HUES6 (cell line): ENCODE data around the gene RNH1.

Source experiments
- H3K27ac ChIP-seq: 2 replicates; pipeline ENCODE4 v1.7.0; 2013; ENCODE audit warnings: low read depth, mild to moderate bottlenecking, low read length, inconsistent platforms
- H3K27me3 ChIP-seq: 2 replicates; pipeline ENCODE4 v1.6.1; 2013; ENCODE audit warnings: low read length; ENCODE audit not compliant: control insufficient read depth, insufficient read depth
- H3K36me3 ChIP-seq: 2 replicates; pipeline ENCODE4 v1.6.1; 2013; ENCODE audit warnings: low read length; ENCODE audit not compliant: control insufficient read depth, insufficient read depth
- H3K4me1 ChIP-seq: 2 replicates; pipeline ENCODE4 v1.6.1; 2013; ENCODE audit warnings: low read length; ENCODE audit not compliant: control insufficient read depth, insufficient read depth
- H3K4me3 ChIP-seq: 2 replicates; pipeline ENCODE4 v1.5.1; 2013; ENCODE audit warnings: low read depth, low read length
- H3K9ac ChIP-seq: one replicate; pipeline ENCODE4 v1.6.1; 2013; ENCODE audit warnings: mild to moderate bottlenecking, low read length
- H3K9me3 ChIP-seq: 2 replicates; pipeline ENCODE4 v1.6.1; 2013; ENCODE audit warnings: low read depth, low read length; ENCODE audit not compliant: control insufficient read depth, insufficient read depth

The RNH1 gene

DNA sequence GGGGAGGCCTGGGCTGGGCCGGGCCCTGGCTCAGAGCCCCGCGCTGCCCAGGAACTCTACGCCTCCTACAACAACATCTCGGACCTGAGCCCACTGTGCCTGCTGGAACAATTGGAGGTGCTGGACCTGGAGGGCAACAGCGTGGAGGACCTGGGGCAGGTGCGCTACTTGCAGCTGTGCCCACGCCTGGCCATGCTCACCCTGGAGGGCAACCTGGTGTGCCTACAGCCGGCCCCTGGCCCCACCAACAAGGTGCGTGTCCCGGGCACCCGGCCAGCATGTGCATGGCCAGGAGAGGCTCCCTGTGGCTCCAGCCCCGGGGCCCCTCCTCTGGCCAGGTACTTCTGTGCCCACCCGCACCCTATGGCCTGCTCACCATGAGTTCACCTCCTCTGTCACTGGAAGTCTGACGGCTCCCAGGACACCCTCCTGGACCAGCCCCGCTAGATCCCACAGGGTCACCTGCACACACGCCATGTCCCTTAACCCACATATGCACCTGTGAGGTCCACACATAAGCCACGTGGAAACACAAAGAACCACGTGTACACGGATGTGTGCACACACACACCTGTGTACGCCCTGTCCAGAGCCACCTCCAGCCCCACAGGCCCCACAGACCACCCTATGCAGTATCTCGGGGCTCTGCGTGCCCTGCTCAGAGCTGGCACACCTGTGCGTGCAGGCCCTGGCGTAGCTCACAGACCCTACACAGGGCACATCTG is 43.1 kb upstream of the RNH1 start:
- Histone ChIP-seq H3K4me3 (no peak overlapping the region), H3K9ac (no peak overlapping the region), H3K36me3 (no peaks in the 10 kb centered on the region), H3K4me1 (no peaks in the 10 kb centered on the region; the same call in 1 of the 2 replicates), H3K9me3 (no peaks in the 10 kb centered on the region), H3K27me3 (peaks cover 1% of the 10 kb centered on the region; the same call in 1 of the 2 replicates), H3K27ac (no peak overlapping the region)

- Histone ChIP-seq H3K36me3 (no peaks in the 10 kb centered on the region), H3K27ac (no peak overlapping the region), H3K9ac (peak overlapping the region; percentile 12), H3K9me3 (no peaks in the 10 kb centered on the region), H3K4me1 (no peaks in the 10 kb centered on the region), H3K27me3 (no peaks in the 10 kb centered on the region; the same call in 1 of the 2 replicates), H3K4me3 (no peak overlapping the region)
Observed at GRCh38 chr11:548700-549603, 41.9 kb upstream of the RNH1 start.

DNA sequence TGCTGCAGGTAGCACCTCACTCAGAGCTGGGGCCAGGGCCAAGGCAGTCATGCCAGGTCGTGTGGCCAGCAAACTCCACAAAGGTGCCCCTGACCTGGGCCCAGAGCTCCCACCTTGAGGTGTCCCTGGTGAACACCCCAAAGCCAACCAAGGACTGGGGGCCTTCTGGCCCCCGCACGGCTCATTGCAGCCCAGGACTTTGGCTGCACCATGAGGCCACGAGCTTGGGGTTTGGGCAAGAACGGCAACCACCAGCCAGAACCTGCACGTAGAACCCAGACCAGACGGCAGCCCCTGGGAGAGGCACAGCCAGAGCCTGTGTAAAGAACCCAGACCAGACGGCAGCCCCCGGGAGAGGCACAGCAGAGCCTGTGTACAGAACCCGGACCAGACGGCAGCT is 38.1 kb upstream of the RNH1 start:
- no peaks in the 10 kb centered on the region for H3K36me3 ChIP-seq
- H3K27ac ChIP-seq, result no peak overlapping the region
- no peaks in the 10 kb centered on the region for H3K4me1 ChIP-seq
- no peak overlapping the region for H3K9ac ChIP-seq
- no peak overlapping the region for H3K4me3 ChIP-seq
- H3K9me3 ChIP-seq, result no peaks in the 10 kb centered on the region
- H3K27me3 ChIP-seq, result no peaks in the 10 kb centered on the region

- no peak overlapping the region for H3K27ac ChIP-seq
- no peak overlapping the region for H3K9ac ChIP-seq
- H3K36me3 ChIP-seq, result no peaks in the 10 kb centered on the region
- H3K4me3 ChIP-seq, result no peak overlapping the region
- H3K27me3 ChIP-seq, result no peaks in the 10 kb centered on the region
- H3K9me3 ChIP-seq, result no peaks in the 10 kb centered on the region
- H3K4me1 ChIP-seq, result no peaks in the 10 kb centered on the region
Observed at GRCh38 chr11:544817-545166, 37.8 kb upstream of the RNH1 start.

DNA sequence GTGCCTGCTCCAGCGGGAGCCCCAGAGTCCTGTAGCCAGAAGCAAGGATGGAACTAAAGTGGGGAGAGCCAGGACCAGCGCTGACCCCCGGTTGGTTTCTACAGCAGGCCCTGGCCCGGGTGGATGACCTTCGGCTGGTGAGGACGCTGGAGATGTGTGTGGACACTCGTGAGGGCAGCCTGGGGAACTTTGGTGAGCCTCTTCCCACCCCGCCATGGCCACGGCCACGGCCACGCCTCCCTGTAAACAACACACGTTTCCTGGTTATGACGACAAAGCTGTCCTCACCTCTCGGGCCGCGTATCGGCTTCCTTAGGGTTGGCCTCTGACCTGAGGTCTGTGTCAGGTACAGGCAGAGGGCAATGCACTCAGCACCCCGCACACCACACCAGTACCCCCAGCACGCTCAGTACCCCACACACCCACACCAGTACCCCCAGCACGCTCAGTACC is 34.4 kb upstream of the RNH1 start:
- H3K4me3 ChIP-seq, result no peak overlapping the region
- no peak overlapping the region for H3K9ac ChIP-seq
- peaks cover 6% of the 10 kb centered on the region for H3K4me1 ChIP-seq
- H3K27me3 ChIP-seq, result peaks cover 12% of the 10 kb centered on the region
- H3K27ac ChIP-seq, result no peak overlapping the region
- no peaks in the 10 kb centered on the region for H3K36me3 ChIP-seq
- no peaks in the 10 kb centered on the region for H3K9me3 ChIP-seq

GRCh38 chr11:540583-541432 is 33.8 kb upstream of the RNH1 start:
- Histone ChIP-seq H3K9me3 (no peaks in the 10 kb centered on the region), H3K27ac (no peak overlapping the region), H3K36me3 (no peaks in the 10 kb centered on the region), H3K9ac (no peak overlapping the region), H3K4me3 (no peak overlapping the region), H3K27me3 (peaks cover 13% of the 10 kb centered on the region), H3K4me1 (peaks cover 6% of the 10 kb centered on the region)

DNA sequence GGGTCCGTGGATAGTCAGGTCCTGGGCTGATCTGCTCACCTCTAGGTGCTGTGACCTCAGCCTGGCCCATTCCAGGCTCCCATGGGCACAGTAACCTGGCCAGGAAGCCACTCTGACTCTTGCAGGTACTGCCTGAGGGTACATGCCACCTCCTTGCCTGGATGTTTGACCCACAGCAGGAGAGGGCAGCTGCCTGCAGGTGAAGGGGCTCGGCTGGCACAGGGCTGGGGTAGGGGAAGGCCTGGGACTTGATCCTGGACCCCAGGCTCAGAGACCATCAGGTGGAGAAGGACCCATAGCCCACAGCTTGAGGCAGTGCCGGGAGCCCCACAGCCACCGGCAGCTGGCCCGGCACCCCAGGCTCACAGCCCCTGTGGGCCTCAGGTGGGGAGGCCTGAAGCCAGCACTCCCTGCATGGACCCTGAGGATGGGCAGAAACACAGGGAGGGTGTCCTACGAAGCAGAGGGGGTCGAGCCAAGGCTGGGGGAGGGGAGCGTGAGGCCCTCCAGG is 33.0 kb upstream of the RNH1 start:
- H3K4me1 ChIP-seq, result peaks cover 6% of the 10 kb centered on the region
- H3K27me3 ChIP-seq, result peaks cover 13% of the 10 kb centered on the region
- H3K9ac ChIP-seq, result no peak overlapping the region
- H3K9me3 ChIP-seq, result no peaks in the 10 kb centered on the region
- no peak overlapping the region for H3K4me3 ChIP-seq
- no peak overlapping the region for H3K27ac ChIP-seq
- no peaks in the 10 kb centered on the region for H3K36me3 ChIP-seq

- H3K9ac ChIP-seq, result no peak overlapping the region
- no peak overlapping the region for H3K27ac ChIP-seq
- no peaks in the 10 kb centered on the region for H3K9me3 ChIP-seq
- H3K4me1 ChIP-seq, result peaks cover 9% of the 10 kb centered on the region
- H3K27me3 ChIP-seq, result peaks cover 13% of the 10 kb centered on the region
- no peak overlapping the region for H3K4me3 ChIP-seq
- peaks cover 5% of the 10 kb centered on the region for H3K36me3 ChIP-seq
Observed at GRCh38 chr11:538431-539051, 31.5 kb upstream of the RNH1 start.

DNA sequence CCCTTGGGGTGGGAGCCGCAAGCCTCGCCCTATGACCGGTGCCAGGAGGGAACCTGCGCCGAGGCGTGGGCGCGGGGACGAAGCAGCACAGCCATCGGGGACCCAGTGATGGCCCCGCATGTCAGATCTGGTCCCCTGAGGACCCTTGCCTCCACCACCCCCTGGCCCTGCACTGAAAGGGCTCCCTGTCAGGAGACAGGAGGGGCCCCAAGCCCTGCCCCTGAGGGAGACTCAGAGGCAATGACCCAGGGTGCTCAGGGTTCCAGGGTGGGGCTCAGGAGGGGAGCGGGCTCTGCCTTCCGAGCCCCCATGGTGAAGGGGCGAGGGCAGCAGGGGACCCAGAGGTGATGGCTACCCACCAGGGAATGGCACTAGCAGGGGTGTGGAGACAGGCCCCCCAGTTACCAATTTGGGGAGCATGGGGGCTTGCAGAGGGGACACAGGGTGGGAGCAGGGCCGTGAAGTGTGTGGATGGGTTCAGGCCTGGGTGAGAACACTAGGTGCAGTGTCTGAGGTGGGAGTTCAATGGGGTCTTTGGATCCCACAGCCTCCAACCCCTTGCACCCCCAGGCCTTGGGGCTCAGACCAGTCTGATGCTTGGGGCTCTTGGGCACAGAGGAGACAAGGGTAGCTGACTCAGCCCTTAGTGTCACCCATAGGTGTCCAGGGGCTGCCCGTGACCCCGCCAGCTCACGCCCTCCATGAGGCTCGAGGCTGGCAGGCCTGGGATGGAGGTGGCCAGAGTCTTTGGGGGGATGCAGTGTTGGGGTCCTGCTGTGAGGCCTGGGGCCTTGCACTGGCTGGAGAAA is 30.8 kb upstream of the RNH1 start:
- Histone ChIP-seq H3K36me3 (peaks cover 12% of the 10 kb centered on the region), H3K27me3 (peaks cover 13% of the 10 kb centered on the region), H3K4me1 (peaks cover 9% of the 10 kb centered on the region), H3K9me3 (no peaks in the 10 kb centered on the region), H3K27ac (no peak overlapping the region), H3K4me3 (peak overlapping the region; percentile 57), H3K9ac (no peak overlapping the region)
